Stimulated activated CD4-positive, alpha-beta T cell treated with anti-CD3 and anti-CD28 coated beads, Interleukin-15, amount 100 ng/mL, for 24 hours (primary cell): ENCODE measurements around the gene UBXN7.
A peak's percentile ranks its signal among the peaks of the same experiment; 100 is the strongest.
"Not testable (repeated sequence)": the region's sequence is repeated elsewhere in the genome, so short reads cannot be mapped to it uniquely, and the experiment has no call there.

Source experiments
- DNase-seq: peaks from one replicate; pipeline ENCODE4 v3.0.0-alpha.2; 2020

Gene UBXN7

GRCh38 chr3:196351541-196351940 is 80.7 kb downstream of the UBXN7 start:
- no peak for DNase-seq

- DNase-seq, result no peak
These were observed 82.2 kb downstream of the UBXN7 start for GRCh38 chr3:196350067-196350466.

- no peak for DNase-seq
These were observed 83.5 kb downstream of the UBXN7 start for GRCh38 chr3:196348698-196349097.

- DNase-seq, result no peak
These were observed 87.6 kb downstream of the UBXN7 start for GRCh38 chr3:196344663-196345062.

- not testable (repeated sequence) for DNase-seq
These were observed 88.3 kb downstream of the UBXN7 start for GRCh38 chr3:196343917-196344316.

- no peak for DNase-seq
These were observed 91.1 kb downstream of the UBXN7 start for GRCh38 chr3:196341137-196341536.

GRCh38 chr3:196340466-196340865 is 91.8 kb downstream of the UBXN7 start:
- no peak for DNase-seq

- no peak for DNase-seq
These were observed 92.6 kb downstream of the UBXN7 start for GRCh38 chr3:196339493-196340254.

- DNase-seq, result no peak
These were observed 93.2 kb downstream of the UBXN7 start for GRCh38 chr3:196339044-196339443.

GRCh38 chr3:196336319-196337145 is 95.7 kb downstream of the UBXN7 start:
- no peak for DNase-seq

- no peak for DNase-seq
These were observed 96.7 kb downstream of the UBXN7 start for GRCh38 chr3:196335503-196335948.

GRCh38 chr3:196334982-196335381 is 97.2 kb downstream of the UBXN7 start:
- DNase-seq, result no peak

- DNase-seq, result no peak
These were observed 100.1 kb downstream of the UBXN7 start for GRCh38 chr3:196332168-196332567.

GRCh38 chr3:196327405-196327804 is 104.8 kb downstream of the UBXN7 start:
- no peak for DNase-seq

- DNase-seq, result no peak
These were observed 105.3 kb downstream of the UBXN7 start for GRCh38 chr3:196326936-196327335.

- DNase-seq, result no peak
These were observed 108.5 kb downstream of the UBXN7 start for GRCh38 chr3:196323691-196324090.

GRCh38 chr3:196323016-196323415 is 109.2 kb downstream of the UBXN7 start:
- DNase-seq, result no peak

- DNase-seq, result no peak
These were observed 111.1 kb downstream of the UBXN7 start for GRCh38 chr3:196321162-196321561.

GRCh38 chr3:196320137-196320536 is 112.1 kb downstream of the UBXN7 start:
- no peak for DNase-seq

- peak; percentile 92 for DNase-seq
These were observed 114.3 kb downstream of the UBXN7 start, which contains the start of gene DYNLT2B for GRCh38 chr3:196317687-196318467. DYNLT2B (minus strand) TSS chr3:196318240; CDS start chr3:196318152, 88 bp downstream.

- not testable (repeated sequence) for DNase-seq
These were observed 115.2 kb downstream of the UBXN7 start for GRCh38 chr3:196316799-196317686.

GRCh38 chr3:196315821-196316220 is 116.4 kb downstream of the UBXN7 start:
- no peak for DNase-seq
